ENCODE results near the gene KIF1B. TPM values are rescaled to one million over a fixed set of nuclear protein-coding genes. Genes with fewer than 3 reads are reported as not detected.

Gene KIF1B
- total RNA-seq, 1 experiment from 2014 or later, result 28.1 TPM

- intact Hi-C loops (cut with micrococcal nuclease), result no loop called here
- Histone ChIP-seq H3K79me2 (ENCODE audit: insufficient read depth, low read length) (no peaks in the 10 kb centered on the region), H3K4me1 (ENCODE audit: control insufficient read depth in 1 of 2, insufficient read depth in 2 of 2, low read length in 2 of 2) (no peaks in the 10 kb centered on the region), H3K9ac (ENCODE audit: low read length) (no peak overlapping the region), H3K27me3 (ENCODE audit: insufficient read depth, low read length) (no peaks in the 10 kb centered on the region), H3K27ac (ENCODE audit: low read depth, low read length) (no peak overlapping the region), H3K36me3 (ENCODE audit: control insufficient read depth in 1 of 2, insufficient read depth in 2 of 2, low read length in 2 of 2) (no peaks in the 10 kb centered on the region; a peak in 1 of 4 replicates), H3K4me3 (replicated peaks in 1 of 2; ENCODE audit: low read depth in 1 of 2, low read length in 2 of 2) (no peak overlapping the region), H4K20me1 (ENCODE audit: insufficient read depth) (no peaks in the 10 kb centered on the region), H2AFZ (ENCODE audit: low read depth, low read length, poor library complexity, severe bottlenecking) (no peak overlapping the region), H3K9me2 (ENCODE audit: insufficient read depth) (no peaks in the 10 kb centered on the region), H3K9me3 (ENCODE audit: control insufficient read depth in 1 of 2, insufficient read depth in 1 of 2, low read depth in 1 of 2, low read length in 2 of 2) (no peaks in the 10 kb centered on the region), H3K4me2 (ENCODE audit: low read length) (no peak overlapping the region)
- DNase-seq (ENCODE audit: low read depth, low spot score), result no peak
- RAD21 ChIA-PET (ENCODE audit: low non-redundant PET in 1 of 2, low total read pairs in 2 of 2, uncharacterized antibody in 2 of 2, unreplicated experiment in 2 of 2), result no interaction called here
- POLR2A ChIA-PET, result no interaction called here
- TF ChIP-seq SP1 (IDR thresholded peaks at IDR 0.05; ENCODE audit: low read depth), result no peak
- TF ChIP-seq EZH2phosphoT487 (IDR thresholded peaks at IDR 0.05; ENCODE audit: borderline replicate concordance), result no peak
- no peak for TF ChIP-seq POLR2AphosphoS5 (IDR thresholded peaks at IDR 0.05; ENCODE audit: low read depth, low read length)
- no peak for TF ChIP-seq REST (IDR thresholded peaks at IDR 0.05; ENCODE audit: low read depth)
- TF ChIP-seq MAX (IDR thresholded peaks at IDR 0.05), result no peak
- TF ChIP-seq ATF3 (IDR thresholded peaks at IDR 0.05), result no peak
- TF ChIP-seq ELF1 (IDR thresholded peaks at IDR 0.05; ENCODE audit: borderline replicate concordance, low read depth), result no peak
- TF ChIP-seq SRF (IDR thresholded peaks at IDR 0.05; ENCODE audit: low read depth), result no peak
- TF ChIP-seq EZH2 (IDR thresholded peaks at IDR 0.05), result no peak
- CTCF ChIA-PET, result interaction anchor here (0.8 kb wide), 1 partner anchor 23 kb away, joined by 3 read pairs; the partner anchor contains the start of gene KIF1B
- BruUV-seq (replicated peaks), result no TSS peak
- ATAC-seq, result no peak
These were observed 23.4 kb upstream of the KIF1B start for GRCh38 chr1:10187026-10187334.

Data from HCT116 (cell line).